Measurements from ENCODE around the gene PAK2. TPM values are rescaled to one million over a fixed set of nuclear protein-coding genes. Genes with fewer than 3 reads are reported as not detected.
A peak's percentile ranks its signal among the peaks of the same experiment; 100 is the strongest.
"Not testable (repeated sequence)": the region's sequence is repeated elsewhere in the genome, so short reads cannot be mapped to it uniquely, and the experiment has no call there.

The PAK2 gene
- polyA plus RNA-seq, 3 donors, result 63.0 to 79.8 (median 71.7) TPM

GRCh38 chr3:196721097-196721496, 18.6 kb upstream of the PAK2 start:
- DNase-seq, result no peak

- no peak for DNase-seq
These were observed 12.6 kb upstream of the PAK2 start for GRCh38 chr3:196726788-196727675.

GRCh38 chr3:196735751-196736150, 3.9 kb upstream of the PAK2 start:
- no peak for DNase-seq

- DNase-seq, result no peak
These were observed 2.8 kb upstream of the PAK2 start for GRCh38 chr3:196736670-196737374.

- no peak for DNase-seq
These were observed 2.0 kb upstream of the PAK2 start for GRCh38 chr3:196737655-196738054.

GRCh38 chr3:196740481-196741248, 1.0 kb downstream of the PAK2 start:
- DNase-seq, result peak; percentile 57

GRCh38 chr3:196741249-196741889, 1.7 kb downstream of the PAK2 start:
- no peak for DNase-seq

GRCh38 chr3:196743569-196743968, 3.9 kb downstream of the PAK2 start:
- DNase-seq, result not testable (repeated sequence)

- no peak for DNase-seq
These were observed 9.5 kb downstream of the PAK2 start for GRCh38 chr3:196749125-196749524.

GRCh38 chr3:196753201-196753600, 13.5 kb downstream of the PAK2 start:
- DNase-seq, result no peak

GRCh38 chr3:196754091-196754981, 14.7 kb downstream of the PAK2 start:
- DNase-seq, result no peak

GRCh38 chr3:196756732-196757131, 17.1 kb downstream of the PAK2 start:
- no peak for DNase-seq

GRCh38 chr3:196757876-196758739, 18.5 kb downstream of the PAK2 start:
- DNase-seq, result no peak

GRCh38 chr3:196763179-196763578, 23.5 kb downstream of the PAK2 start:
- no peak for DNase-seq

- no peak for DNase-seq
These were observed 25.8 kb downstream of the PAK2 start for GRCh38 chr3:196765454-196765853.

- DNase-seq, result no peak
These were observed 31.4 kb downstream of the PAK2 start for GRCh38 chr3:196771067-196771466.

- no peak for DNase-seq
These were observed 32.4 kb downstream of the PAK2 start for GRCh38 chr3:196772102-196772501.

GRCh38 chr3:196772897-196773296, 33.2 kb downstream of the PAK2 start:
- no peak for DNase-seq

GRCh38 chr3:196774191-196774820, 34.6 kb downstream of the PAK2 start:
- DNase-seq, result no peak

Data from renal pelvis (tissue), 4 donors.